NB4 (cell line): ENCODE measurements around the gene CBFA2T3.

ENCODE experiments used
- DNase-seq: peaks from one replicate; pipeline ENCODE4 v3.0.0; 2010; ENCODE audit warnings: low read depth
- H3K4me3 ChIP-seq: one replicate; pipeline ENCODE4 v1.5.1; 2011; ENCODE audit warnings: mild to moderate bottlenecking, low read depth, low read length, moderate library complexity
- CTCF ChIP-seq: IDR thresholded peaks from one replicate; pipeline ENCODE4 v1.5.1; 2012; ENCODE audit warnings: low read depth, low read length
- MAX ChIP-seq: IDR thresholded peaks from 2 replicates; pipeline ENCODE4 v1.6.1; 2011; ENCODE audit warnings: low read depth, low read length
- MYC ChIP-seq: IDR thresholded peaks from 2 replicates; pipeline ENCODE4 v1.6.1; 2011; ENCODE audit warnings: low read depth, low read length
- POLR2A ChIP-seq: IDR thresholded peaks from 2 replicates; pipeline ENCODE4 v1.6.1; 2011; ENCODE audit warnings: mild to moderate bottlenecking; ENCODE audit not compliant: insufficient read length; ENCODE audit errors: extremely low read depth

The CBFA2T3 gene

GRCh38 chr16:88854306-88855111 lies 122.5 kb downstream of the CBFA2T3 start:
- TF ChIP-seq MAX (no peak), CTCF (no peak), MYC (no peak), POLR2A (no peak)
- no peak overlapping the region for H3K4me3 ChIP-seq
- peak; percentile 71 for DNase-seq

- no peak overlapping the region for H3K4me3 ChIP-seq
- peak; percentile 77 for DNase-seq
- no peak for TF ChIP-seq MAX
- TF ChIP-seq POLR2A: no peak
- no peak for TF ChIP-seq MYC
- no peak for TF ChIP-seq CTCF
These were observed 123.6 kb downstream of the CBFA2T3 start for GRCh38 chr16:88853325-88853941.

GRCh38 chr16:88851616-88852015 lies 125.4 kb downstream of the CBFA2T3 start:
- no peak for DNase-seq
- TF ChIP-seq MAX: no peak
- TF ChIP-seq CTCF: no peak
- TF ChIP-seq MYC: no peak
- TF ChIP-seq POLR2A: no peak
- no peak overlapping the region for H3K4me3 ChIP-seq

- no peak for DNase-seq
- H3K4me3 ChIP-seq: no peak overlapping the region
- no peak for TF ChIP-seq CTCF
- no peak for TF ChIP-seq MYC
- TF ChIP-seq MAX: no peak
- no peak for TF ChIP-seq POLR2A
These were observed 126.3 kb downstream of the CBFA2T3 start for GRCh38 chr16:88850531-88851199.

- H3K4me3 ChIP-seq: no peak overlapping the region
- no peak for TF ChIP-seq CTCF
- TF ChIP-seq MAX: no peak
- TF ChIP-seq POLR2A: no peak
- no peak for TF ChIP-seq MYC
- DNase-seq: no peak
These were observed 128.4 kb downstream of the CBFA2T3 start for GRCh38 chr16:88848557-88848956.
